HEK293T (cell line): ENCODE results near the gene DQX1.
A peak's percentile ranks its signal among the peaks of the same experiment; 100 is the strongest.

Experiments
- ARNT ChIP-seq: fragments of 450-650 bp; IDR thresholded peaks from 2 replicates; pipeline ENCODE4 v1.6.1; 2017; ENCODE audit warnings: mild to moderate bottlenecking
- CTBP1 ChIP-seq: fragments of 450-650 bp; IDR thresholded peaks from 2 replicates; pipeline ENCODE4 v1.6.1; 2016; ENCODE audit warnings: borderline replicate concordance
- ELF4 ChIP-seq: fragments of 450-650 bp; IDR thresholded peaks from 2 replicates; pipeline ENCODE4 v1.6.1; 2017; ENCODE audit warnings: antibody characterized with exemption
- FOXA1 ChIP-seq: fragments of 450-650 bp; IDR thresholded peaks from 2 replicates; pipeline ENCODE4 v1.6.1; 2016; ENCODE audit warnings: mild to moderate bottlenecking
- FOXK2 ChIP-seq: fragments of 450-650 bp; IDR thresholded peaks from 2 replicates; pipeline ENCODE4 v1.6.1; 2016; ENCODE audit warnings: mild to moderate bottlenecking
- FOXM1 ChIP-seq: fragments of 450-650 bp; IDR thresholded peaks from 2 replicates; pipeline ENCODE4 v1.6.1; 2017; ENCODE audit warnings: mild to moderate bottlenecking, borderline replicate concordance
- HDGF ChIP-seq: fragments of 450-650 bp; IDR thresholded peaks from 2 replicates; pipeline ENCODE4 v1.6.1; 2017; ENCODE audit warnings: antibody characterized with exemption, borderline replicate concordance
- L3MBTL2 ChIP-seq: fragments of 450-650 bp; conservative IDR thresholded peaks from 2 replicates; pipeline ENCODE4 v1.6.1; 2016; ENCODE audit warnings: mild to moderate bottlenecking
- NFRKB ChIP-seq: fragments of 450-650 bp; IDR thresholded peaks from 2 replicates; pipeline ENCODE4 v1.6.1; 2016; ENCODE audit warnings: mild to moderate bottlenecking, moderate library complexity
- TARDBP ChIP-seq: fragments of 450-650 bp; IDR thresholded peaks from 2 replicates; pipeline ENCODE4 v1.6.1; 2016
- ZNF384 ChIP-seq: fragments of 450-650 bp; IDR thresholded peaks from 2 replicates; pipeline ENCODE4 v1.6.1; 2016

DNA sequence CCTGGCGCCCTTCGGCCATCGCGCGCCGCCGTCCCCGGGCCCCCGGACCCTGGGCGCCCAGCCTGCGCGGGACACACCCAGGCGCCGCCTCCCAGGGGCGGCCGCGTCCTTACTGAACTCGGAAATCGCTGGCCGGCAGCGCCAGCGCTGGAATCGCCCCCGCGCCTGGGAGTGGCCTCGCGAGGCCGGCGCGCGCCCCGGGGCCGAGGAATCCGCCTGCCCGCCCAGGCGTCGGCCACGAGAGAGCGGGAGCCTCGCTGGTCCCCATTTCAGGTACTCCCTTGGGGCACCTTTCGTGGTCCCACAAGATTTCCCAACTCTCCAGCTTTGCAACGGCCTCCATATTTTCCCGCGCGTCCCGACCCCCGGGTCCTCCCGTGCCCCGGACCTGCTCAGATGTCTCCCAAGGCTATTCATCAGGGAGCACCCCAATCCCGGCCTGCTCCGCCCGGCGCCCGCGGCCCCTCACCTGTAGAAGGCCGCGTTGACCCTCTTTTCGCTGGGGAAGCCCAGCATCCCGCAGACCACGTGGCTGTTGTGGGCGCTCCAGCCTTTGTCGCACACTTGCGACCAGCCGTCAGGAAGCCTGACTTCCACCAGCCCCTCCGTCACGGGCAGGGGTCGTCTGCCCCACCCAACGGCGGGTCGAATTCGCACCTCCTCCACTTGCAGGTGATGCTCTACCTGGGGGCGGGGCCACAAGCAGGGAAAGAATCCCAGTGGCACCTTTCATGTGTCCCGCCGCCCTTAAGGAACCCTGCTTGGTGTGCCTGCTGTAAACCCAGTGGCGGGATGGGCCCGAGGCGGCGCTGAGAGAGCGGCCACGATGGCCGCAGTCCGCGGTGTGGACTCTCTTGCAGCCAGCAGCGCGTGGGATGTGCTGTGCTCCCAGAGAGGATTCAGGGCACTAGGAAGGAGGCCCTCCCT is 23.1 kb upstream of the DQX1 start:
- TF ChIP-seq FOXM1: no peak
- TF ChIP-seq L3MBTL2: peak; percentile 94
- TF ChIP-seq ARNT: no peak
- no peak for TF ChIP-seq CTBP1
- TF ChIP-seq TARDBP: no peak
- TF ChIP-seq ELF4: no peak
- no peak for TF ChIP-seq HDGF
- no peak for TF ChIP-seq FOXA1
- no peak for TF ChIP-seq FOXK2
- TF ChIP-seq NFRKB: no peak
- TF ChIP-seq ZNF384: no peak
